GM12891 (cell line): ENCODE data around the gene UVSSA.

ENCODE experiments used
- POLR2A ChIP-seq: IDR thresholded peaks from 2 replicates; pipeline ENCODE4 v1.6.1; 2011; ENCODE audit warnings: low read depth, low read length, control low read depth
- POLR2AphosphoS5 ChIP-seq: IDR thresholded peaks from 2 replicates; pipeline ENCODE4 v1.6.1; 2011; ENCODE audit warnings: low read depth, low read length, control low read depth
- TAF1 ChIP-seq: IDR thresholded peaks from 2 replicates; pipeline ENCODE4 v1.6.1; 2011; ENCODE audit warnings: low read depth, low read length, control low read depth

DNA sequence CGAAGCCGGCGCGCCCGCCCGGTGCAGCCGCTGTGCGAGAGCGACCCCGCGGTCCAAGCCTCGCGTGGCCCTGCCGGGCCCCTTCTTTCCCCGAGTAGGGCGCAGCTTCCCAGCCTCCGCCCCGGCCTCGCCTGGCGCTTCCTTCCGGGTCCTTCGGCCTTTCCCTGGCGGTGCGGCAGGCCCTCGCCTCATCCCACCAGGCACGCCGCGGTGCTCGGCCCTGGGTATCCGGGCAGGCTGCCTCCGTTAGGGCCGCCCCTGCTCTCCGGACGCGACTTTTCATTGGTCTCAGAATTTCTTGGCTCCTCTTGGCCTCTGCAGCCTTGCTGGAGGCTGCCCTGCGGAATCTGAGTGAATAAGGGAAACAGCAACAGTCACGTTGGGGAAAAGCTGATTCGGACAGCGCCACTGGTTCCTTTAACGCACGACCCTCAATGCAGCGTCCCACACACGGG lies 429 bp downstream of the UVSSA start:
- no peak for TF ChIP-seq POLR2AphosphoS5
- TF ChIP-seq POLR2A = peak; percentile 72
- TF ChIP-seq TAF1 = 0 out of 2 replicates have a peak, but pooled peaks have one; percentile 17
